GM19238 (cell line): ENCODE measurements around the gene RFC1.
"Not testable (repeated sequence)": the region's sequence is repeated elsewhere in the genome, so short reads cannot be mapped to it uniquely, and the experiment has no call there.

Experiments used
- DNase-seq: peaks from one replicate; pipeline ENCODE4 v3.0.0; 2011; ENCODE audit warnings: low spot score; ENCODE audit not compliant: insufficient read length

Gene RFC1

DNA sequence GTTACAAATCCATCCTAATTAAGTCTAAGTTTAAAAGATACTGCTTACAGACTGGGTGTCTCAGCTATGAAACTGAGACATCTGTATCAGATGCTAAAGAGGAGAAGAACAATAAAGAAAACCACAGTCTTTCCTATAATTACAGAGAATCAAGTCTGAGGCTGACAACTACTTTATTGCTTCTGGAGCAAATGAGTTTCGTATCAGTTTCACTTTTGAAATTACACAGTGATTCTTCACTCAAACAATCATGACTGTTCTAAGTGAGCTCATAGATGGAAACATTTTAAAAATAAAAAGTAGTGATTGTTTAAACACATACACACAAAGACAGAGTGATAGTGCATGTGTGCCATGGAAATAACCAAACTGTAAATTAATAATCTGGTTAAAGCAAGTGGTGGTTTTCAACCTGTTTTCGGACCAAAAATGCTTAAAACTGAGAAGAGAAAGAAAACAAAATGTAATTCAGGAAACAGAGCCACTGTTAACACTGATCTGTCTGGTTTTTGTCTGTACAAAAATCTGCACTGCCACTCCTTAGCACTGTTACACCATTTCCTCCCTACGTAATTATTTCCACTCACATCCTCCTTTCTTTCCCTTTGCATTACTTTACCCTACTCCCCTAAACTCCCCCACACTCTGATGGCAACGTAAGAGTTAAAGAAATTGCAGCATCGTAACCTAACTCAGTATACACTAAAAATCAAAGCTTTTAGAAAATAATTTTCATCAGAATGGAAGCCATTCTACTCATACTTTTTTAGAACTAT, 12.5 kb downstream of the RFC1 start:
- peak; percentile 28 for DNase-seq

DNA sequence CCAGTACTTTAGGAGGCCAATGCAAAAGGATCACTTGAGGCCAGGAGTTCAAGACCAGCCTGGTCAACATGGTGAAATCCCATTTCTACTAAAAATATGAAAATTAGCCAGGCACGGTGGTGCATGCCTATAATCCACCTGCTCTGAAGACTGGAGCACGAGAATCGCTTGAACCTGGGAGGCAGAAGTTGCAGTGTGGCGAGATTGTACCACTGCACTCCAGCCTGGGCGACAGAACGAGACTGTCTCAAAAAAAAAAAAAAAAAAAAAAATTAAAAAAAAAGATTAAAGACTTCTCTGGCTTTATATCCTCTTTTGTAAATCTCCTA, 13.0 kb downstream of the RFC1 start:
- DNase-seq = not testable (repeated sequence)

DNA sequence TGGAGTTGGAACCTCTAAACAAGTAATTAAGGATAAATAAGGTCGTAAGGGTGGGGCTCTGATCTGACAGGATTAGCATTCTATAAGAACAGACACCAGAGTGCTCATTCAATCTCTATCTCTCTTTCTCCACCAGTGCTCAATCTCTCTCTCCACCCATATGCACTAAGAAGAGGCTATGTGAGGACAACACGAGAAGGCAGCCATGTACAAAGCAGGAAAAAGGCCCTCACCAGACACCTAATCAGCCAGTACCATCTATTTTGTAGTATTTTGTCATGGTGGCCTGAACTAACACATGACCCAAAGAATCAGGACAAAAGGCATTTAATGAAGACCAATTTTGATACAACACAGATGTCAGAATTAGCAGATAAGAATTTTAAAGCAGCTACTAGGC, 16.8 kb downstream of the RFC1 start:
- no peak for DNase-seq

DNA sequence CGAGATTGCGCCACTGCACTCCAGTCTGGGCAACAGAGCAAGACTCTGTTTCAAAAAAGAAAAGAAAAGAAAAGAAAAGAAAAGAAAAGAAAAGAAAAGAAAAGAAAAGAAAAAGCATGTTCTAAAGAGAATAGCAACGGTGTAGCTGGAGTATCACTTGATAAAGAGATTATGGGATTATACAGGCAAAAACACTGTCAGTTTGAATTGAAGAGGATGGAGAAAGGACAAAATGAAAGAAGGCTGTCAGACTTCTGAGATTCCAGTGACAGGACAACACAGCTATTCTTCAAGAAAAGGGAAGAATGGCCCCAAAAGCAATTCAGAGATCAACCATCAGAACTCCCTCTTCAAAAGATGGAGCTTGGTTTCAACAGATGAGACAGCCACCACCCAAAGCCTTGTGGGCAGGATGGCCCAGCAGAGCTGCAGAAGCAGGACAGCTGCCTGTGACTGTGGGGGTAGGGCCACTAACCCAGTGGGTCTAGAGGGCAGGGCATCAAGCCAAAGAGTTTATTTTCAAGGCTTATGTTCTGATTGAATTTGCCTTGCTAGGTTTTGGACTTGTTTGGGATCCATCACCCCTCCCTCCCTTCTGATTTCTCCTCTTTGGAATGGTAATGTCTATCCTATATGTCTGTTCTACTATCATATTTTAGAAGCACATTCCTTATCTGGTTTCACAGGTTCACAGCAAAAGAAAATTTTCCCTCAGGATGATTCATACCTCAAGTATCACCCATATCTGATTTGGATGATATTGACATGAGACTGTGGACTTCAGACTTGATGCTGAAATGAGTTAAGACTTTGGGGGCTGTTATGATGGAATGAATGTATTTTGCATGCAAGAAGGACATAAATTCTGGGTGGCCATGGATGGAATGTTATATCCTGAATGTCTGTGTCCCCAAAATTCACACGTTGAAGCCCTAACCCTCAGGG, 17.5 kb downstream of the RFC1 start:
- DNase-seq = no peak

- no peak for DNase-seq
Observed at GRCh38 chr4:39346856-39347519, 19.2 kb downstream of the RFC1 start.

- no peak for DNase-seq
Observed at GRCh38 chr4:39342731-39343130, 23.4 kb downstream of the RFC1 start.

DNA sequence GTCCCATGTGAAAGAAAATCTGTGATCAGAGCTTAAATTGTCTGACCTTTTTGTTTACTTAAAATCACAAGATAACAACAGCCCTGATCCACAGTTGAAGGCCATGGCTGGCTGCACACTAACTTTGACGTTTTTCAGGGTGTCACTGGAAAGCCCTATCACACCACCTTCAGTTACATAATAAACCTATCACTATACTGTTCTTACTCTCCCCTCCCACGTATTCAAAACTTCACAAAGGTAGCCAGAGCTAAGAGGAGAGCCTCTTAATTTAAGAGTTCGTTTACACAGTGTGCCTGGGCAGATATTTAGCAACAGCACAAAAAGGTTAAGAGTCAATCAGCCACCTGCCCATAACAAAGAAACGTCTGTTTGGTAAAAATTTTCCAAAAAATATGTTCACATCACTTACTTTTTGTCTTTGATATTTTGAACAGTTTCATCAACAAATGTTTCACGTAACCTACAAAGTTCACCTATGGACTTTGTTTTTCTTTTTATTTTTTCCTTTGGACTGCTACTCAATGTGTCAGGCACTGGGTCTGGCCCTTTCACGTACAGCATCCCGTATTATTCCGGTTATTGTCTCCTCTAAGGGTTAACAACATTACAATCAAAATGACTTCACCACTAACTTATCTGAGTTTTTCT, 25.0 kb downstream of the RFC1 start:
- DNase-seq = no peak

- DNase-seq = no peak
Observed at GRCh38 chr4:39339968-39340367, 26.2 kb downstream of the RFC1 start.

DNA sequence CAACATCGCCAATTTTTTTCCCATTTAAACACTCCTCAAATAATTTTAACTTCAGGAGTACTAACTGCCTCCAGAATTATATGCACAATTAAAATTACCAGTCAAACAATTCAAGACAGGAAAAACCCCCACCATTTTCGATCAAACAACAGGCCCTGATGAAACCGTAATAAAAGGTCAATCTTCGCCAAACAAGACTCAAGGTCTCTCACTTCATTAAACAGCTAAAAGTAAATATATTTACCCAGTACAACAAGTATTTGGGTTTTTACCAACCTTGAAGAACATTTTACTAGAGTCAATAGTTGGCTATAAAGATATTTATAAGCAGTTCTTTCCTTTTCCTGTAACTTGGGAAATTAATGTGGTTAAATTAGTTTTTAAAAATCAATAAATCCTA, 28.3 kb downstream of the RFC1 start:
- no peak for DNase-seq

GRCh38 chr4:39335566-39335965, 30.6 kb downstream of the RFC1 start:
- no peak for DNase-seq

- no peak for DNase-seq
Observed at GRCh38 chr4:39331191-39331590, 35.0 kb downstream of the RFC1 start.

GRCh38 chr4:39330353-39330752, 35.8 kb downstream of the RFC1 start:
- DNase-seq = no peak

DNA sequence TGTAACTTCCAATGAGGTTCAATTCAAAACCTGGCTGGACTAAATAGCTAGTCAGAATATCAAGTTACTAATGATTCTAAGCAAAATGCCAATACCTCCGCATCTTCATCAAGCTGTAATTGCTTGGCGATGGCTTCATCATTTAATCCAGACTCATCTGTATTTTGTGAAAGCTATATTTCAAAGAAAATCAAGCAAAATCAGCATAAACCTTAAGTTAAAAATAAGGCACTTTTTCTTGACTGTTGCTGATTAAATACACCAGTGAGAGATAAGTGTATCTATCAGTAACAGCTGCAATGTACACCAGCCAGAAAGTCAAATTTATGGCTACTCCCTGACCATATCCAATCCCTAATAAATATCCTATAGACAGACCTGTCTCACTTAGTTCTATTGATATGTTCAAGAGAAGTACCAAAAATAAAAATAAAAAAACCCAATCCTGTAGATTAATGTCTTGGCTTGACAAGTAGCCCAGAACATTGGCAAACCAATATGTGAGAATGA, 39.6 kb downstream of the RFC1 start:
- DNase-seq = no peak

DNA sequence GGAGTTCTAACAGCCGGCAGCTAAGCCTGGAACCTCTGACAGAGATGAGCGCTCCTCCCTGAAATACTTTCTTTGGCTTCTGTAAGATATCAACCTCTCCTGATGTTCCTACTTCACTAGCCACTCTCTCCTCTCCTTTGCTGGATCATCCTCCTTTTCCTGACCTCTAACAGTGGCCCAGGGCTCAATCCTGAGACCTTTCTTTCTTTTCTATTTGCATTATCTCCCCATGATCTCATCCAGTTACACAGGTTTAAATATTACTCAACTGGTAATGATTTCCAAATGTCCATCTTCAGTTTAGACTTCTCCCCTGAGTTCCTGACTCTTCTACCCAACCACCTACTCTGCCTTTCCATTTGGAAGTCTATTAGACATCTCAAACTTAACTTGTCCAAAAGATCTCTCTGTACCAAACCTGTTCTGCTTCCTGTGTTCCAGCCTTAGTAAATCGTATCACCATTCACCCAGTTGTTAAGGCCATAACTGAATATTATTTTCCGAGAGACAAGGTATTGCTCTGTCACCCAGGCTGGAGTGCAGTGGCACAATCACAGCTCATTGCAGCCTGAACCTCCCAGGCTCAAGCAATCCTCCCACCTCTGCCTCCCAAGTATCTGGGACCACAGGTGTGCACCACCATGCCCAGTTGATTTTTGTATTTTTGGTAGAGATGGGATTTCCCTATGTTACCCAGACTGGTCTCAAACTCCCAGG, 41.1 kb downstream of the RFC1 start:
- DNase-seq = no peak

GRCh38 chr4:39324446-39324845, 41.7 kb downstream of the RFC1 start:
- no peak for DNase-seq

DNA sequence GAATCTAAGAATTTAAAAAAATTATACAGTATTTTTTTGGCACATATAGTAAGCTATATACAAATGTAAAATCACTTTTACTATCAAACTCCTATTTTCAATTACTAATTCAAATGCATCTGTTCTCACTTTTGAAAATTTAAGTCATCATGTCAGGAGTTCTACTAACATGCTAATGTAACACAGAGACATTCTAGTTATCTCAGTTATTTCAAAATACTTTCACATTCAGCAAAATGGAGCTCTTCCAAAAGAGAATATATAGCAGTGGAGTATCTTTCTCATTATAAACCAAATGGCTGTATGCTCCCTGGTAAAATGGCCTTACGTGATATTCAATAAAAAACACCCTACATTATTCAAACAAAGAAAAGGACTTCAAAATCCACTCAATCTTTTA, 42.3 kb downstream of the RFC1 start:
- no peak for DNase-seq

DNA sequence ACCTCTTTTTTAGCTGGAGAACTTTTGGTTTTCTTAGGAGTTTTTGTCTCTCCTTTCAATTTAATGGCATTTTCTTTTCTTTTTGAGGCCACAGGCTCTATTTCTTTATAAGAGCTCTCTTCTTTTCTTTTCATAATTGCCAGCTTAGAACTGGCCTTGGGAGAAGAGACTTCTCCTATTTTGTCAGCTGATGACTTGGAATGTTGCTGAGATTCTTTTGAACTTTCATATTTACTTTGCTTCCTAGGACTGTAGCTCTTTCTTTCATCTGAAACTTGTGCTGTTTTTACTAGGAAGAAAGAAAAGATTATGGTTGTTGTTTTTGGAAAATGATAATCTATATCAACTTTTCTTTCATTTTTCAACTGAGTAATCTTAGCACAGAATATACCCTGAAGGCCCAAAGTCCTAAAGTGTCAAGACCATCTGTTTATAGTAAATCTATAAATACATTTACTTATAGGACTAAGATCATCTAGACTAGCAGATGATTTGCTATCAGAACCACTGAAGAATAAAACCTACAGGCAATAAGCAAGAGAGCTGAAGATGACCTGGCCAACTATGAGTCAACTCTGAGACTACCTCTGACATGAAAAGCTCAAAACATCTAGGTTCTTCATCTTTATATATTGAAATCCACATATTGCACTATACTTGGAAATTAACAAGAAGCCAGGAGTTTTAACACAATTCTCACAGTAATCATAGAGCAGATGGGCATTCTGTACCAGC, 45.6 kb downstream of the RFC1 start:
- DNase-seq = no peak

GRCh38 chr4:39319676-39320075, 46.5 kb downstream of the RFC1 start:
- DNase-seq = no peak

- no peak for DNase-seq
Observed at GRCh38 chr4:39312816-39313215, 53.3 kb downstream of the RFC1 start.

- DNase-seq = no peak
Observed at GRCh38 chr4:39308611-39309010, 57.6 kb downstream of the RFC1 start.
